ENCODE data around the gene BCAT1.

The BCAT1 gene

GRCh38 chr12:24904871-24905270 is 44.0 kb downstream of the BCAT1 start:
- Histone ChIP-seq H3K27me3 (ENCODE audit: control insufficient read depth in 1 of 2, insufficient read depth in 2 of 2, low read length in 2 of 2) (peaks cover 0 to 10% of the 10 kb centered on the region in 2 donors), H3K4me1 (ENCODE audit: insufficient read depth, low read length) (peaks cover 5% of the 10 kb centered on the region), H3K4me3 (ENCODE audit: low read depth in 1 of 2, low read length in 2 of 2) (no peak overlapping the region), H3K27ac (ENCODE audit: low read depth, low read length) (no peak overlapping the region), H3K9ac (ENCODE audit: low read length) (no peak overlapping the region), H3K36me3 (ENCODE audit: insufficient read depth, low read length) (no peaks in the 10 kb centered on the region), H3K9me3 (ENCODE audit: low read length) (no peaks in the 10 kb centered on the region)

- Histone ChIP-seq H3K4me1 (ENCODE audit: insufficient read depth, low read length) (peaks cover 5% of the 10 kb centered on the region), H3K27me3 (ENCODE audit: control insufficient read depth in 1 of 2, insufficient read depth in 2 of 2, low read length in 2 of 2) (peaks cover 0 to 10% of the 10 kb centered on the region in 2 donors), H3K9me3 (ENCODE audit: low read length) (no peaks in the 10 kb centered on the region), H3K27ac (ENCODE audit: low read depth, low read length) (no peak overlapping the region), H3K36me3 (ENCODE audit: insufficient read depth, low read length) (no peaks in the 10 kb centered on the region), H3K4me3 (ENCODE audit: low read depth in 1 of 2, low read length in 2 of 2) (peak overlapping the region; percentile 33 to 46), H3K9ac (ENCODE audit: low read length) (peak overlapping the region; percentile 10)
These were observed 45.4 kb downstream of the BCAT1 start for GRCh38 chr12:24903329-24904088.

- Histone ChIP-seq H3K36me3 (ENCODE audit: insufficient read depth, low read length) (no peaks in the 10 kb centered on the region), H3K27me3 (ENCODE audit: control insufficient read depth in 1 of 2, insufficient read depth in 2 of 2, low read length in 2 of 2) (peaks cover 0 to 10% of the 10 kb centered on the region in 2 donors), H3K4me3 (ENCODE audit: low read depth in 1 of 2, low read length in 2 of 2) (peak overlapping the region; percentile 33 to 46), H3K9me3 (ENCODE audit: low read length) (no peaks in the 10 kb centered on the region), H3K4me1 (ENCODE audit: insufficient read depth, low read length) (peaks cover 5% of the 10 kb centered on the region), H3K9ac (ENCODE audit: low read length) (no peak overlapping the region), H3K27ac (ENCODE audit: low read depth, low read length) (no peak overlapping the region)
These were observed 46.2 kb downstream of the BCAT1 start for GRCh38 chr12:24902511-24903328.

GRCh38 chr12:24901576-24902461 is 47.1 kb downstream of the BCAT1 start:
- H3K4me3 ChIP-seq (ENCODE audit: low read depth in 1 of 2, low read length in 2 of 2): peak overlapping the region in 1 of 2 donors; percentile 46
- peaks cover 0 to 10% of the 10 kb centered on the region in 2 donors for H3K27me3 ChIP-seq (ENCODE audit: control insufficient read depth in 1 of 2, insufficient read depth in 2 of 2, low read length in 2 of 2)
- peaks cover 5% of the 10 kb centered on the region for H3K4me1 ChIP-seq (ENCODE audit: insufficient read depth, low read length)
- no peaks in the 10 kb centered on the region for H3K36me3 ChIP-seq (ENCODE audit: insufficient read depth, low read length)
- H3K27ac ChIP-seq (ENCODE audit: low read depth, low read length): no peak overlapping the region
- no peaks in the 10 kb centered on the region for H3K9me3 ChIP-seq (ENCODE audit: low read length)
- H3K9ac ChIP-seq (ENCODE audit: low read length): no peak overlapping the region

- no peak overlapping the region for H3K27ac ChIP-seq (ENCODE audit: low read depth, low read length)
- no peaks in the 10 kb centered on the region for H3K36me3 ChIP-seq (ENCODE audit: insufficient read depth, low read length)
- peaks cover 0 to 10% of the 10 kb centered on the region in 2 donors for H3K27me3 ChIP-seq (ENCODE audit: control insufficient read depth in 1 of 2, insufficient read depth in 2 of 2, low read length in 2 of 2)
- no peaks in the 10 kb centered on the region for H3K9me3 ChIP-seq (ENCODE audit: low read length)
- no peak overlapping the region for H3K9ac ChIP-seq (ENCODE audit: low read length)
- peaks cover 5% of the 10 kb centered on the region for H3K4me1 ChIP-seq (ENCODE audit: insufficient read depth, low read length)
- no peak overlapping the region for H3K4me3 ChIP-seq (ENCODE audit: low read depth in 1 of 2, low read length in 2 of 2)
These were observed 48.7 kb downstream of the BCAT1 start for GRCh38 chr12:24900196-24900595.

- Histone ChIP-seq H3K9me3 (ENCODE audit: low read length) (no peaks in the 10 kb centered on the region), H3K9ac (ENCODE audit: low read length) (no peak overlapping the region), H3K27me3 (ENCODE audit: control insufficient read depth in 1 of 2, insufficient read depth in 2 of 2, low read length in 2 of 2) (peaks cover 0 to 10% of the 10 kb centered on the region in 2 donors), H3K27ac (ENCODE audit: low read depth, low read length) (no peak overlapping the region), H3K36me3 (ENCODE audit: insufficient read depth, low read length) (no peaks in the 10 kb centered on the region), H3K4me1 (ENCODE audit: insufficient read depth, low read length) (peaks cover 5% of the 10 kb centered on the region), H3K4me3 (ENCODE audit: low read depth in 1 of 2, low read length in 2 of 2) (no peak overlapping the region)
These were observed 49.3 kb downstream of the BCAT1 start for GRCh38 chr12:24899503-24900075.

- Histone ChIP-seq H3K27ac (ENCODE audit: low read depth, low read length) (no peak overlapping the region), H3K9me3 (ENCODE audit: low read length) (no peaks in the 10 kb centered on the region), H3K4me1 (ENCODE audit: insufficient read depth, low read length) (peaks cover 4% of the 10 kb centered on the region), H3K27me3 (ENCODE audit: control insufficient read depth in 1 of 2, insufficient read depth in 2 of 2, low read length in 2 of 2) (peaks cover 0 to 10% of the 10 kb centered on the region in 2 donors), H3K9ac (ENCODE audit: low read length) (no peak overlapping the region), H3K36me3 (ENCODE audit: insufficient read depth, low read length) (no peaks in the 10 kb centered on the region), H3K4me3 (ENCODE audit: low read depth in 1 of 2, low read length in 2 of 2) (no peak overlapping the region)
These were observed 50.3 kb downstream of the BCAT1 start for GRCh38 chr12:24898606-24899005.

- no peak overlapping the region for H3K9ac ChIP-seq (ENCODE audit: low read length)
- no peaks in the 10 kb centered on the region for H3K4me1 ChIP-seq (ENCODE audit: insufficient read depth, low read length)
- H3K4me3 ChIP-seq (ENCODE audit: low read depth in 1 of 2, low read length in 2 of 2): no peak overlapping the region
- no peak overlapping the region for H3K27ac ChIP-seq (ENCODE audit: low read depth, low read length)
- no peaks in the 10 kb centered on the region for H3K36me3 ChIP-seq (ENCODE audit: insufficient read depth, low read length)
- peaks cover 0 to 10% of the 10 kb centered on the region in 2 donors for H3K27me3 ChIP-seq (ENCODE audit: control insufficient read depth in 1 of 2, insufficient read depth in 2 of 2, low read length in 2 of 2)
- H3K9me3 ChIP-seq (ENCODE audit: low read length): no peaks in the 10 kb centered on the region
These were observed 50.7 kb downstream of the BCAT1 start for GRCh38 chr12:24898185-24898584.

- Histone ChIP-seq H3K9ac (ENCODE audit: low read length) (no peak overlapping the region), H3K27ac (ENCODE audit: low read depth, low read length) (no peak overlapping the region), H3K27me3 (ENCODE audit: control insufficient read depth in 1 of 2, insufficient read depth in 2 of 2, low read length in 2 of 2) (no peaks in the 10 kb centered on the region), H3K9me3 (ENCODE audit: low read length) (no peaks in the 10 kb centered on the region), H3K4me3 (ENCODE audit: low read depth in 1 of 2, low read length in 2 of 2) (no peak overlapping the region), H3K36me3 (ENCODE audit: insufficient read depth, low read length) (no peaks in the 10 kb centered on the region), H3K4me1 (ENCODE audit: insufficient read depth, low read length) (no peaks in the 10 kb centered on the region)
These were observed 52.7 kb downstream of the BCAT1 start for GRCh38 chr12:24896171-24896570.

- H3K9me3 ChIP-seq (ENCODE audit: low read length): no peaks in the 10 kb centered on the region
- no peak overlapping the region for H3K27ac ChIP-seq (ENCODE audit: low read depth, low read length)
- H3K36me3 ChIP-seq (ENCODE audit: insufficient read depth, low read length): no peaks in the 10 kb centered on the region
- no peak overlapping the region for H3K4me3 ChIP-seq (ENCODE audit: low read depth in 1 of 2, low read length in 2 of 2)
- H3K9ac ChIP-seq (ENCODE audit: low read length): no peak overlapping the region
- no peaks in the 10 kb centered on the region for H3K4me1 ChIP-seq (ENCODE audit: insufficient read depth, low read length)
- no peaks in the 10 kb centered on the region for H3K27me3 ChIP-seq (ENCODE audit: control insufficient read depth in 1 of 2, insufficient read depth in 2 of 2, low read length in 2 of 2)
These were observed 53.3 kb downstream of the BCAT1 start for GRCh38 chr12:24895612-24896011.

GRCh38 chr12:24894879-24895278 is 54.0 kb downstream of the BCAT1 start:
- Histone ChIP-seq H3K27me3 (ENCODE audit: control insufficient read depth in 1 of 2, insufficient read depth in 2 of 2, low read length in 2 of 2) (no peaks in the 10 kb centered on the region), H3K9me3 (ENCODE audit: low read length) (no peaks in the 10 kb centered on the region), H3K4me3 (ENCODE audit: low read depth in 1 of 2, low read length in 2 of 2) (no peak overlapping the region), H3K9ac (ENCODE audit: low read length) (no peak overlapping the region), H3K36me3 (ENCODE audit: insufficient read depth, low read length) (no peaks in the 10 kb centered on the region), H3K27ac (ENCODE audit: low read depth, low read length) (no peak overlapping the region), H3K4me1 (ENCODE audit: insufficient read depth, low read length) (no peaks in the 10 kb centered on the region)
